ENCODE measurements around the gene ATP2B2.
A peak's percentile ranks its signal among the peaks of the same experiment; 100 is the strongest.

Gene ATP2B2

DNA sequence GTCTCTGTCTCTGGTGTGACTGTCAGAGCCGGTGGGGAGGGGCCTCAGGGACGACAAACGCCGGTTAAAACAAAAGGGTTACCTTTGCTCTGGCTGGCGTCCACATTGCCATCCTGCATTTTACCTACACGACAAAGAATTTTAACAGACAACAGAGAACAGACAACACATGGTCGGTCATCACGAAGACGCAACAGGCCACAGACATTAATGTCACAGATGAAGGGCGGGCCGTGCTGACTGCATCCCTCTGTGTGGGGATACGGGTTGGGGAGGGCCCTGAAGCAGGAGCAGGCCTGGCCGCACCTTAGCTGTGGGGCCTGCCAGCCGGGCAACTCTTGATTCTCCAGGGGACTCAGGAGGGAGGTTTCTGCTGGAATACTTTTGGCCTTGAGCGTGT lies 126.2 kb downstream of the ATP2B2 start:
- DNase-seq: no peak

DNA sequence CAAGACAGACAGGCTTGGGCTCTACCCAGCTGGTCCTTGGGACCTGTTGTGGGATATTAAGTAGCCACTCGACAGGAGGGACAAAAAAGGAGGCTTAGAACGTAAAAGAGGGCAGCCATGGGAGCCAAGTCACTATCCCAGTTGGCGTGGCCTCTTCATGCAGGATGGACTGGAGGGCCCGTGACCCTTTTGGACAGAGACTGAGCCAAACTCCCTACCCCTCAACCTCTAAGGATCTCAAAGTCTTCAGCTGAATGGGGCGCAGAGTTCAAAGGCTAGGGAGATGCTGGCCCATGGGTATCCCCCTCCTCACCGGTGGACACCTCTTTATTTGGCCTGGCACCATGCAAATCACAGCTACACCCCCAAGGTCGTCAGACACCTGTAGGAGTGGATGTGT lies 126.6 kb downstream of the ATP2B2 start:
- DNase-seq: no peak

GRCh38 chr3:10378246-10378645 lies 127.1 kb downstream of the ATP2B2 start:
- no peak for DNase-seq

GRCh38 chr3:10377148-10377725 lies 128.1 kb downstream of the ATP2B2 start:
- DNase-seq: no peak

DNA sequence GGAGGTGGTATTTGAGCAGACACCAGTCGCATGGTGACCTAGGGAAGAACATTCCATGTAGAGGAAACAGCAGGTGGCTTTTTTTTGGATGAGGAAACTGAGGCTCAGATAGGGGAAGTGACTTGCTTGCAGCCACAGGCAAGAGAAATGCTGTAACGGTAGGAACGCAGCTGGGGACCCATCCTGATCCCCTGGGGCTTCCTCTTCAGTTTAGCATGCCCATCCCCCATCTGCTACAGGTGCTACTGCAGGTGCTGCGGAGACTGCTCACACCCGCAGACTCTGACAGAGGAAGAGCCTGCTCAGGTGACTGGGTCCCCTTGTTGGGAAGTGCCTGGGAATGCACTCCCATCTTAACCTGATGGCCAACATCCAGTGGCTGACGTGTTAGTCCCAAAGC lies 129.0 kb downstream of the ATP2B2 start:
- DNase-seq: no peak

DNA sequence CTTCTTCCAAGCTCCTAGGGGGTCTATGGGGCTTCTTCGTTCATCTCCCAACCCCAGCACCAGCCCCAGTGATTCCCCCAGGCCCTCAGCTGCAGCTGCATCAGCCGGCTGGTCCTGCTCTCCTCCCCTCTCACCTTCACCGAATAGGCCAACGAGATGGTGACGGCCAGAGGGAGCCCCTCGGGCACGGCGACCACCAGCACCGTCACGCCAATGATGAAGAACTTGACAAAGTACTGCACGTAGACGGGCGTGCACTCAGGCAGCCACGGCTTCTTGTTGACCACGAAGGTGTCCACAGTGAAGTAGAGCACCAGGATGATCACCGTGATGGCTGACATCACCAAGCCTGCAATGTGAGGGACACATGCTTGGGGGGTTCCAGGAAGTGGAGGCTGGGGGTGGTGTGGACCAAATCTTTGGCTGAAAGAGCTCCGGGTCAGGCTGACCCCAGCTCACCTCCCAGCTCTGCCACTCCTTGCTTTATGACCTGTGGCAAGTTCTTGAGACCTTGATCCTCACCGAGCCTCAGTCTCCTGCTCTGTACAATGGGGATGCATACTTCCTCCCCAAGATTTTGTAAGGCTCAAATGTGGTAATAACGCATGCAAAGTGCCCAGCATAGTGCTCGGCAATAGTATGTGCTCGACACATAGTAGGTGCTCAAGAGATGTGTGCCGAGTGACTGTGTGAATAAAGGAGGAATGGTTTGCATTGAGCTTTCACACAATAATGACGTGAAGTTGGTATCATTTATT lies 129.9 kb downstream of the ATP2B2 start:
- DNase-seq: no peak

DNA sequence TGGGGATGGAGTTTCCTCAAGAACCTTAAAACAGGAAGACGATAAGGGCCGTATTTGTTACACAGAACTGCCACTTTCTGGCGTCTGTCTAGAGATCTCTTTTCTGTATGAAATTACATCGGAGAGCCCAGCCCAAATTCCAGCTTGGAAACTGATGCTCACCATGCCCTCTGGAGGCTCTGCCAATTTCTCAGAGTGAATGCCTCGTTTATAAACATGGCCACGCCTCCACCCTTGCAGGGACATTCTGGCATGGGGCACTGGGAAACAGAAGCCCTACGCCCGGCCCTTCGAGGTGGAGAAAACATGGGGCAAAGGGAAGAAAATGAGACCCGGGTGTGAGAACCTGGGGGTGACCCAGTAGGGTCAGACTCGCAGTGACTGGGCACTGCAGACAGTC lies 131.1 kb downstream of the ATP2B2 start:
- no peak for DNase-seq

DNA sequence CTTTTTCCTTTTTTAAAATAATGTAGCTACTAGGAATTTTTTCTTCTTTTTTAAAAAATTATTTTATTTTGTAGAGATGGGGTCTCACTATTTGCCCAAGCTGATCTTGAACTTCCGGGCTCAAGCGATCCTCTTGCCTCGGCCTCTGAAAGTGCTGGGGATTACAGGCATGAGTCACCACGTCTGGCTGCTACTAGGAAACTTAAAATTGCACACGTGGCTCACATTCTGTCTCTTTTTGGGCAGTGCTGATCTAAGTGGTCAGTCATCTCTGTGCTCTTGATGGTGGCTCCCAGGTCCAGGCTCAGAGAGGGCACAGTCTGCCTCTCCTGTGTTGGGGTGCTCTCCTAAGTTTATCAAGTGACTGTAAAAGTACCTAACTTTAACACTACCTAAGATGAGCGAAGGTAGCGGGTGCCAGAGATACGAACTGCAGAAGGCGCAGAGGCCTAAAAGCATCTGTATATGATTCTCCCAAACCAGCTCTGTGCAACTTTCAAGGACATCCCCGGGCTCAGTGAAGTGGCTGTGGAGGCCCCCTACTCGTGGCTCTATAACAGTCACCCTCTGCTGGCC lies 131.6 kb downstream of the ATP2B2 start:
- DNase-seq: no peak

DNA sequence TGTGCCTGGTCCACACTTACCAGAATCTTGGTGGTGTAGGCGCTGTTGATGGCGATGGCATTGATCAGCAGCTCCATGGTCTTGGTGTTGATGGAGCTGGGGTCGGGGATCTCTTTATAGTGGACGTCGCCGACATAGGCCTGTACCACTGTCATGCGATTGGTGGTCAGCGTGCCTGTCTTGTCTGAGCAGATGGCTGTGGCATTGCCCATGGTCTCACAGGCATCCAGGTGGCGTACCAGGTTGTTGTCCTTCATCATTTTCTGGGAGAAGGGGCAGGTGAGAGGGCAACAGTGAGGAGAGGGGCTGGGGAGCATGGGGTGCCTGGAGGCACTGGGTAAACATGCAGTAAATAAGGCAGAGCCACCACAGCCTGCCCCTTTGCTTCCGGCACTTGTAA lies 133.6 kb downstream of the ATP2B2 start:
- no peak for DNase-seq

DNA sequence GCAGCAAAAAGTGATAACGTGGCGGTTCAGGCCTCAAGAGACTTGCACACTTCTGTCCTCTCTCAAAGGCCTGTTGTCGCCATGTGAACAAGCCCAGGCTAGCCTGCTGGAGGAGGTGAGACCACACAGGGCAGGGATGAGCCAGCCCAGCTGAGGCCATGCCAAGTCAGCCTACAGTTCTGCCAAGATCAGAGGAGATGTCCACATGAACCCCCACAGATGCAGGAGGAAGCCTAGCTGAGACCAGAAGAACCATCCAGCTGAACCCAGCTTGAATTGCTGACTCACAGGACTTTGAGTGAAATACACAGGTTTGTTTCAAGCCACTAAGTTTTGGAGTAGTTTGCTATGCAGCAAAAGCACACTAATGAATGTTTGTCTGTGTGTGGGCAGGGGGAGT lies 134.2 kb downstream of the ATP2B2 start:
- no peak for DNase-seq

DNA sequence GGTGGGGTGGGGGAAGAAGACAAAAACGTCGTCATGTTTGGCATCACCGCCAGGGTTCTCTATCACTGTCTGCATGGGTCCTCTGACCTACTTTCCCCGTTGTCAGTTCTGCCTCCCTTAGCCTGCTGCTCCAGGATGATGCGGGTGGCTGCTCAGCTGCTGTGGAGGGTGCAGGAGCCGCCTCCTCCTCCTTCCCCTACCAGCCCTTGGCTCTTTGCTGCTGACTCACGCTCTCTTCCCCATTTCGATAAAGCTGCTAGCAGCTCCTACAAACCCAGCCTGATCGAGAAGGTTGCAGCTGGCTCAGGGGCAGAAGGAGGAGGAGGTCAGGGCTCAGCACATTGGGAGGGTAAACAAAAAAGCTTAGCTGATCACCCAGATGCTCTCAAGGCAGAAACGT lies 135.0 kb downstream of the ATP2B2 start:
- DNase-seq: peak in 1 of 2 donors; percentile 17

GRCh38 chr3:10368512-10368911 lies 136.9 kb downstream of the ATP2B2 start:
- DNase-seq: no peak

DNA sequence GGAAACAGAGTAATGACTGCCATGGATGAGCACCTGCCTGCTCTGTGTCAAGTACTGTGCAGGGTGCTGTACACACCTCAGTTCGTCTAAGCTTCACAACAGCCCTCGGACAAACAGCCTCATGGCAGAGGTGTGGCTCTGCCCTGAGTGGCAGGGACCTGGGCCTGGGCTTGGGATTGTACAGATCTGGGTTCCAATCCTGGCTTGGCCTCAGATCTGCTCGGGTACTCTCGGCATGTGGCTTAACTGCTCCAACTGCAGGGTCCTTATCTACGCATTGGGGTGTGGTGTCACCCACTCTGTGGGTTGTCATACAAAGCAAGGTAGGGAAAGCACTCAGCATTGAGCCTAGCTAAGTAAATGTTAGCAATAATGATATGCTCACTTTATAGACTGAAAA lies 137.9 kb downstream of the ATP2B2 start:
- no peak for DNase-seq

GRCh38 chr3:10366651-10367101 lies 138.7 kb downstream of the ATP2B2 start:
- DNase-seq: peak; percentile 60 to 69

- DNase-seq: no peak
These were observed 139.6 kb downstream of the ATP2B2 start for GRCh38 chr3:10365791-10366190.

DNA sequence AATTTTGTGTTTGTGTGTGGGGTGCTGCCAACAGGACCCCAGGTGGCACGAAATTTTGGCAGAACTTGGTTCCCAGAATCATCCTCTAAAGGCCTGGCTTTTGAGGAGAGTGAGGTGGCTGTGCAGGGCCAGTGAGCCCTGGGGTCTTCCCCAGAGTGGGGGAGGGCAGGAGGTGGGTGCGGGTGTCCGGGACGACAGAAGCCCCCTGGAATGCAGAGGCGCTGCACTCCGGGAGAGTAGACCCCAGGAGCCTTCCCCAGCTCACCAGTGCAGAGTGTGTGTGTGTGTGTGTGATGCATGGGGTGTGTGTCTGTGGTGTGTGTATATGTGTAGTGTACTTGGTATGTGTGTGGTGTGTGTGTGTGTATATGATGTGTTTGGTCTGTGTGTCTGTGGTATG lies 140.1 kb downstream of the ATP2B2 start:
- no peak for DNase-seq

DNA sequence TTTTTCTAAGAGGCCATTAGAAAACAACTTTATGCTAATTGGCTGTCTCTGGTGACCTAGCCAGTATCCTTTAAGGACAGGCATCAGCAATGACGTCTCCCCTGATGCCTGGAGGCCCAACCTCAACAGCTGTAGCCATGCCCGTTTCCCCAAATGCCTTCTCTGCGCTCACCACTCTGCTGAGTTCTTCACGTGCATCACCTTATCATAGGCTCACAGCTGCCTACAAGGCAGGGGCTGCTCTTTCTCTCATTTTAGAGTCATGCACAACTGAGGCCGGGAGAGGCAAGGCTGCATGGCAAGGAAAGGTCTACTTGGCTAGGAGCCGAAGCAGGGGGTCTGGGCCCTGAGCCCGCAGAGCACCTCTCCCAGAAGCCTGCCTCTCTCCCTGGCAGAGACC lies 140.6 kb downstream of the ATP2B2 start:
- no peak for DNase-seq

DNA sequence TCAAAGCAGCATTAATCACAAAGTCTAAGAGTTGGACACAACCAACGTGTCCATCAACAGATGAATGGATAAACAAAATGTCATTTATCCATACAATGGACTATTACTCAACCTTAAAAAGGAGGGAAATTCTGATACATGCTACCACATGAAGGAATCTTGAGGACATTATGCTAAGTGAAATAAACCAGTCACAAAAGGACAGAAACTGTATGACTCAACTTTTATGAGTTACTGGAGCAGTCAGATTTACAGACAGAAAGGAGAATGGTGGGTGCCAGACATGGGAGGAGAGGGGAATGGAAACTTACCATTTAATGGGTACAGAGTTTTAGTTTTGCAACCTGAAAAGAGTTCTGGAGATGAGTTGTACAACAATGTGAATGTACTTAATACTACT lies 141.5 kb downstream of the ATP2B2 start:
- DNase-seq: no peak

GRCh38 chr3:10361375-10361774 lies 144.0 kb downstream of the ATP2B2 start:
- DNase-seq: no peak

- no peak for DNase-seq
These were observed 144.9 kb downstream of the ATP2B2 start for GRCh38 chr3:10360478-10360877.

GRCh38 chr3:10359761-10360161 lies 145.6 kb downstream of the ATP2B2 start:
- no peak for DNase-seq

- no peak for DNase-seq
These were observed 146.9 kb downstream of the ATP2B2 start for GRCh38 chr3:10358309-10358980.

GRCh38 chr3:10357592-10358308 lies 147.6 kb downstream of the ATP2B2 start:
- DNase-seq: no peak
